ENCODE data around the gene TIAM2. TPM values are rescaled to one million over a fixed set of nuclear protein-coding genes. Genes with fewer than 3 reads are reported as not detected.

The TIAM2 gene
- total and polyA plus RNA-seq, 10 of the 15 experiments (the other 5 are each of a cell fraction or from before 2014, with no cell fraction given): 1.1 to 10.5 (median 2.3) TPM

DNA sequence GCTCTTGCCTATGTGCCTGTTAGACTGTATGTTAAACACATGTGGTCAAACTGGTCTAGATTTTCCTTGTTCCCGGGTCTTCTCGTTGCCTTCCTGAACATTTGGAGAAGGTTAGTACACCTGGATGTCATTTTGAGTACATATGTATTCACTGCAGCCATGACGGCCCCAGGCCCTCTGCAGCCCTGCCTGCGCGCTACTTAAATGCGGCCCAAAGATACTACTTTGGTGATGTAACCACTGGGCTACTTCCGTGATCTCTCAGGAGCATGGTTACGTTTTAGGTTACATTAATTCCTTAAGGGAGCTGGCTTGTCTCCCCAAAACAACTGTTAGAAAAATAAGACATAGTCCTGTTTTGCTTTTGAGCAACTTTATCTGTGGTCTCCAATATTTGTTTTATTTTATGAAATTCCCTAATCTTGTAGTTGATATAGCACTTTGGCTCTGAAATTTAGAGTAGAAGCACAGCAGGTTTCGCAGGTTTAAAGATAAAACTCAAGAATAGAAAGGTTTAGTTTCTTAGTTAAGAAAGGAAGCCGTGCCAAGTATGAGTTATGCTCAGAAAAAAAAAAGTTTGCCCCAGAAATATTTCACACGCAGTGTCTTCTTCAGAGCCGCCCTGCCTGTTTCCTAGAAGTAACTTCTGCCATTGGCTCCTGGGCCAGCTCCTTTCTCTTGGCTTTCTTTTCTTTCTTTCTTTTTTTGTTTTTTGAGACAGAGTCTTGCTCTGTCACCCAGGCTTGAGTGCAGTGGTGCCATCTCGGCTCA lies 38.1 kb downstream of the TIAM2 start (continued):
- no peak for TF ChIP-seq SUPT20H (IDR thresholded peaks at IDR 0.05; ENCODE audit: borderline replicate concordance, control insufficient read depth, low read depth, low read length)

DNA sequence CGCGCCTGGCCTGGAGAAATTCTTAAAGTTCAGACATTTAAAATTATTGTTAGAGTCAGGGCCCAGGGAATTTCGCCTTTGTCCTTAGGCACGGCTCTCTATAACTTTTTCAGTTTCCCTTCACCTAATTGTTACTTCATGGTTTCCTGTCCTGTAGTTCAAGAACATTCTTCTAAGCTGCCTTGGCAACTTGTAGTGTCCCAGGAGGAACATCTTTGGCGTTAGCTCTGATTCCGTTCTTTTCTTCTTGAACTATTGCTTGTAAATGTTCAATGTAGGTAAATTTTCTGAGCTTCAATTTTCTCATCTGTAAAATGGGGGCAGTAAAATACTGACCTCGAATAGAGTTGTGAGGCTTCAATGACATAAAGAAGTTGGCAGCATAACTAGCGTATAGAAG lies 41.8 kb downstream of the TIAM2 start:
- H3K79me2 ChIP-seq (ENCODE audit: control insufficient read depth, insufficient read depth, low read length): no peaks in the 10 kb centered on the region
- H3K36me3 ChIP-seq (ENCODE audit: control insufficient read depth in 2 of 2, insufficient read depth in 2 of 2, low read length in 1 of 2): no peaks in the 10 kb centered on the region
- 0 out of 4 replicates have a peak, but pooled peaks cover 0 to 1% of the 10 kb centered on the region in 2 experiments for H3K27me3 ChIP-seq (replicated peaks in 1 of 2; ENCODE audit: control insufficient read depth in 2 of 2, insufficient read depth in 2 of 2, low read length in 1 of 2)
- DNase-seq (ENCODE audit: low read depth, low spot score): no peak
- no peak for FAIRE-seq
- WGBS (ENCODE audit: insufficient coverage, insufficient replicate concordance, low lambda C conversion rate, missing lambda C conversion rate): 65% methylated on average over 8 of the region's 8 CpGs
- H4K20me1 ChIP-seq (ENCODE audit: control insufficient read depth, insufficient read depth): no peaks in the 10 kb centered on the region
- no TSS peak for BruUV-seq (replicated peaks)
- no peaks in the 10 kb centered on the region for H3K4me1 ChIP-seq (ENCODE audit: control insufficient read depth, insufficient read depth, low read length)
- no peak overlapping the region for H2AFZ ChIP-seq (ENCODE audit: control insufficient read depth, low read depth, low read length)
- no peak for ATAC-seq
- H3K4me2 ChIP-seq (ENCODE audit: control insufficient read depth, insufficient read depth): no peak overlapping the region
- ChIA-PET RAD21 (ENCODE audit: unreplicated experiment) (no interaction called here), CTCF (no interaction called here), POLR2A (no interaction called here), SMC1A (ENCODE audit: uncharacterized antibody, unreplicated experiment) (interaction anchor here (0.9 kb wide), 1 partner anchor 50 kb away, joined by 3 read pairs; no protein-coding TSS in a partner anchor)
- intact Hi-C loops (cut with micrococcal nuclease; ENCODE audit: unreplicated experiment): no loop called here
- H3K27ac ChIP-seq (ENCODE audit: control insufficient read depth, insufficient read depth): no peak overlapping the region
- H3K9me3 ChIP-seq (replicated peaks; ENCODE audit: control insufficient read depth, insufficient read depth, low read length): no peaks in the 10 kb centered on the region
- H3K9ac ChIP-seq (ENCODE audit: control insufficient read depth, insufficient read depth, low read length): no peak overlapping the region
- in situ Hi-C loops (cut with MboI): no loop called here
- no peak overlapping the region for H3K4me3 ChIP-seq
- TF ChIP-seq, protein P1, sequence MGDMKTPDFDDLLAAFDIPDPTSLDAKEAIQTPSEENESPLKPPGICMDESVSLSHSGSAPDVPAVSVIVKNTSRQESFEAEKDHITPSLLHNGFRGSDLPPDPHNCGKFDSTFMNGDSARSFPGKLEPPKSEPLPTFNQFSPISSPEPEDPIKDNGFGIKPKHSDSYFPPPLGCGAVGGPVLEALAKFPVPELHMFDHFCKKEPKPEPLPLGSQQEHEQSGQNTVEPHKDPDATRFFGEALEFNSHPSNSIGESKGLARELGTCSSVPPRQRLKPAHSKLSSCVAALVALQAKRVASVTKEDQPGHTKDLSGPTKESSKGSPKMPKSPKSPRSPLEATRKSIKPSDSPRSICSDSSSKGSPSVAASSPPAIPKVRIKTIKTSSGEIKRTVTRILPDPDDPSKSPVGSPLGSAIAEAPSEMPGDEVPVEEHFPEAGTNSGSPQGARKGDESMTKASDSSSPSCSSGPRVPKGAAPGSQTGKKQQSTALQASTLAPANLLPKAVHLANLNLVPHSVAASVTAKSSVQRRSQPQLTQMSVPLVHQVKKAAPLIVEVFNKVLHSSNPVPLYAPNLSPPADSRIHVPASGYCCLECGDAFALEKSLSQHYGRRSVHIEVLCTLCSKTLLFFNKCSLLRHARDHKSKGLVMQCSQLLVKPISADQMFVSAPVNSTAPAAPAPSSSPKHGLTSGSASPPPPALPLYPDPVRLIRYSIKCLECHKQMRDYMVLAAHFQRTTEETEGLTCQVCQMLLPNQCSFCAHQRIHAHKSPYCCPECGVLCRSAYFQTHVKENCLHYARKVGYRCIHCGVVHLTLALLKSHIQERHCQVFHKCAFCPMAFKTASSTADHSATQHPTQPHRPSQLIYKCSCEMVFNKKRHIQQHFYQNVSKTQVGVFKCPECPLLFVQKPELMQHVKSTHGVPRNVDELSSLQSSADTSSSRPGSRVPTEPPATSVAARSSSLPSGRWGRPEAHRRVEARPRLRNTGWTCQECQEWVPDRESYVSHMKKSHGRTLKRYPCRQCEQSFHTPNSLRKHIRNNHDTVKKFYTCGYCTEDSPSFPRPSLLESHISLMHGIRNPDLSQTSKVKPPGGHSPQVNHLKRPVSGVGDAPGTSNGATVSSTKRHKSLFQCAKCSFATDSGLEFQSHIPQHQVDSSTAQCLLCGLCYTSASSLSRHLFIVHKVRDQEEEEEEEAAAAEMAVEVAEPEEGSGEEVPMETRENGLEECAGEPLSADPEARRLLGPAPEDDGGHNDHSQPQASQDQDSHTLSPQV (IDR thresholded peaks at IDR 0.05): no peak
- TF ChIP-seq TCF7 (IDR thresholded peaks at IDR 0.05; ENCODE audit: borderline replicate concordance): no peak
- TF ChIP-seq NR2F1 (conservative IDR thresholded peaks at IDR 0.05): no peak
- TF ChIP-seq, protein P2, sequence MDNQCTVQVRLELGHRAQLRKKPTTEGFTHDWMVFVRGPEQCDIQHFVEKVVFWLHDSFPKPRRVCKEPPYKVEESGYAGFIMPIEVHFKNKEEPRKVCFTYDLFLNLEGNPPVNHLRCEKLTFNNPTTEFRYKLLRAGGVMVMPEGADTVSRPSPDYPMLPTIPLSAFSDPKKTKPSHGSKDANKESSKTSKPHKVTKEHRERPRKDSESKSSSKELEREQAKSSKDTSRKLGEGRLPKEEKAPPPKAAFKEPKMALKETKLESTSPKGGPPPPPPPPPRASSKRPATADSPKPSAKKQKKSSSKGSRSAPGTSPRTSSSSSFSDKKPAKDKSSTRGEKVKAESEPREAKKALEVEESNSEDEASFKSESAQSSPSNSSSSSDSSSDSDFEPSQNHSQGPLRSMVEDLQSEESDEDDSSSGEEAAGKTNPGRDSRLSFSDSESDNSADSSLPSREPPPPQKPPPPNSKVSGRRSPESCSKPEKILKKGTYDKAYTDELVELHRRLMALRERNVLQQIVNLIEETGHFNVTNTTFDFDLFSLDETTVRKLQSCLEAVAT (IDR thresholded peaks at IDR 0.05): no peak
- TF ChIP-seq NFIC (IDR thresholded peaks at IDR 0.05; ENCODE audit: low read depth, low read length): no peak
- TF ChIP-seq ZZZ3 (IDR thresholded peaks at IDR 0.05; ENCODE audit: control insufficient read depth, insufficient read length, low read depth): no peak
- TF ChIP-seq, protein P3, sequence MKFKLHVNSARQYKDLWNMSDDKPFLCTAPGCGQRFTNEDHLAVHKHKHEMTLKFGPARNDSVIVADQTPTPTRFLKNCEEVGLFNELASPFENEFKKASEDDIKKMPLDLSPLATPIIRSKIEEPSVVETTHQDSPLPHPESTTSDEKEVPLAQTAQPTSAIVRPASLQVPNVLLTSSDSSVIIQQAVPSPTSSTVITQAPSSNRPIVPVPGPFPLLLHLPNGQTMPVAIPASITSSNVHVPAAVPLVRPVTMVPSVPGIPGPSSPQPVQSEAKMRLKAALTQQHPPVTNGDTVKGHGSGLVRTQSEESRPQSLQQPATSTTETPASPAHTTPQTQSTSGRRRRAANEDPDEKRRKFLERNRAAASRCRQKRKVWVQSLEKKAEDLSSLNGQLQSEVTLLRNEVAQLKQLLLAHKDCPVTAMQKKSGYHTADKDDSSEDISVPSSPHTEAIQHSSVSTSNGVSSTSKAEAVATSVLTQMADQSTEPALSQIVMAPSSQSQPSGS (IDR thresholded peaks at IDR 0.05; ENCODE audit: low read length): no peak
- TF ChIP-seq FOXM1 (IDR thresholded peaks at IDR 0.05; ENCODE audit: low read depth, low read length): no peak
- TF ChIP-seq, protein P4, sequence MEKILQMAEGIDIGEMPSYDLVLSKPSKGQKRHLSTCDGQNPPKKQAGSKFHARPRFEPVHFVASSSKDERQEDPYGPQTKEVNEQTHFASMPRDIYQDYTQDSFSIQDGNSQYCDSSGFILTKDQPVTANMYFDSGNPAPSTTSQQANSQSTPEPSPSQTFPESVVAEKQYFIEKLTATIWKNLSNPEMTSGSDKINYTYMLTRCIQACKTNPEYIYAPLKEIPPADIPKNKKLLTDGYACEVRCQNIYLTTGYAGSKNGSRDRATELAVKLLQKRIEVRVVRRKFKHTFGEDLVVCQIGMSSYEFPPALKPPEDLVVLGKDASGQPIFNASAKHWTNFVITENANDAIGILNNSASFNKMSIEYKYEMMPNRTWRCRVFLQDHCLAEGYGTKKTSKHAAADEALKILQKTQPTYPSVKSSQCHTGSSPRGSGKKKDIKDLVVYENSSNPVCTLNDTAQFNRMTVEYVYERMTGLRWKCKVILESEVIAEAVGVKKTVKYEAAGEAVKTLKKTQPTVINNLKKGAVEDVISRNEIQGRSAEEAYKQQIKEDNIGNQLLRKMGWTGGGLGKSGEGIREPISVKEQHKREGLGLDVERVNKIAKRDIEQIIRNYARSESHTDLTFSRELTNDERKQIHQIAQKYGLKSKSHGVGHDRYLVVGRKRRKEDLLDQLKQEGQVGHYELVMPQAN (conservative IDR thresholded peaks at IDR 0.05): no peak
- TF ChIP-seq KDM1A (IDR thresholded peaks at IDR 0.05; ENCODE audit: borderline replicate concordance): no peak

Data from GM12878 (cell line).